Kidney tubule cell (primary cell): Measurements from ENCODE around the gene EVL.

Experiments
- DNase-seq: peaks from one replicate; pipeline ENCODE4 v3.0.0-alpha.2; 2018; ENCODE audit warnings: low spot score

EVL gene

GRCh38 chr14:100131181-100131580 lies 66.0 kb downstream of the EVL start:
- peak; percentile 5 for DNase-seq

- DNase-seq = no peak
These were observed 67.1 kb downstream of the EVL start for GRCh38 chr14:100132161-100132902.

DNA sequence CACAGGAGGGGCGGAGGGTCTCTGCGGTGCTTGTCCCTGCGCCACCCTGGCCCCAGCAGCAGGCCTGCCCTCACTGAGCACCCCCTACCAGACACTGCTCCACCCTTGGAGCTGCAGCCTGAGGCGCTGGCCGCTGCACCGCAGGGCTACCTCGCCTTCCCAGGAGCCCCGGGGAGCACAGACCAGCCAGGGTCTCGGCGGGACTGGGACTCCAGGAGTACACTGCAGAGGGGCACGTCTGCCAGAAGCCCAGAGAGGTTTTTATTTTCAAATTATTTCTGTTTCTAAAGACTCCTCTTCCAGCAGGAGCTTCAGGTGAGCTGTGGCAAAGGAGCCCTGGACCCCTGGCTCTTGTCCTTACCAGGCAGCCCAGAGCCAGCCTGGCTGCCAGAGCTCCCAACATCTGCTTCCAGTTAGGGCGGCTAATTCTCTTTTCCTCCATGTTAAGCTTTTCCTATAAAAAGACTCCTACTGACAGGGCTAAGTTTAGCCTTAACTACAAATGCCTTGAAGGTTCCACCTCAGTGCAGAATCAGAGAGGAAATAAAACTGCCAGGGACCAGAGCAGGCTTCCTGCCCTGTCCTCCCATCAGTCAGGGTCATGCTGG lies 67.8 kb downstream of the EVL start:
- DNase-seq = no peak

DNA sequence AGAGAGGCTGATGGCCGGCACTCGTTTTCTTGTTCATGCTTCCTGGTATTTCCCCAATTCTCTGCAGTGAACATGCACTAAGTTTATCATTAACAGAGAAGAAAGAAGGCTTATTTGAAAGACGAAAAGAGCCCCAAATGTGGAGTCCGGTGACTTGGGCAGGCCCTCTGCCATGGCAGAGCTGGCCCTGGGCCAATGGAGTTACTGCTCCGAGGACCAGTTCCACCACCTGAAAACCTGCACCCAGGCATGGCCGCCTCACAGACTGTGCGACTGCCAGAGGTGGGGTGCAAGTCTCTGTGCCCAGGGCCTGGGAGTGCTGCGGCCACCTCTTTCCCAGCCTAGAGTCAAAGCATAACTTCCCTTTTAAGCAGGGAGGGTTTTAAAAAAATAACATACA lies 69.4 kb downstream of the EVL start:
- peak; percentile 43 for DNase-seq

DNA sequence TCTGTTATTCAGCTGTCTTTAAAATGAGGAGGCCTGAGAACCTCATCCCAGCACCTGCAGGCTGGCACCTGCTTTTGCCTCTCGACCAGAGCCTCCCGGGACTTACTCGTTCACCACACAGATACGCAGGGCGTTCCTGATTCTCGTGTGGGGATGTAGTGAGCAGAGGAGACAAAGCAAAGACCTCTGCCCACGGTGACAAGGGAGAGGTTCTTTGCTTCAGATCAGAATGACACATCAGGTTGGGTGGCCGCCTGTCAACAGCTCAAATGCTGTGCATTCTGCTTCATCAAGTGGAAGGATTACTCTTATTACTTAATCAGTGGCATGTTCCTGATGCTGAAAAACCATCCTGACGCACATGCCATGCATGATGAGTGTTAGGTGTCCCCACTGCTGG lies 69.9 kb downstream of the EVL start:
- DNase-seq = no peak

DNA sequence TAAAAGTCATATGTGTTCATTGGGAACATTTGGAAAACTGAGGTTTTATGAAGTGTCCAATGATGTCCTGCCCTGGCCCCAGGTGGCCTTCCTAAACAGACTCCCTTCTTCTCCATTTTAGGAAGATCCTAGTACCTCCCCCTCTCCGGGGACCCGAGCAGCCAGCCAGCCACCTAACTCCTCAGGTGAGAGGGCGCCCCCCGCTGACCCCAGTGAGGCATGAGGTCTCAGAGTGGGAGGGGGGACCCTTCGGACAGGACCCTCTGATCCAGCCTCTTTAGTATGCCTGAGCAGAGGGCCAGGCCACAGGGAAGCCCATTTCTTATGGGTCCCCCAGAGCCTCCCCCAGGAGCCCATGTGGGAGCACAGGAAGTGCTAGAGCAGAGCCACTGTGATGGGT lies 70.6 kb downstream of the EVL start:
- no peak for DNase-seq

GRCh38 chr14:100137173-100137572 lies 72.0 kb downstream of the EVL start:
- DNase-seq = no peak

DNA sequence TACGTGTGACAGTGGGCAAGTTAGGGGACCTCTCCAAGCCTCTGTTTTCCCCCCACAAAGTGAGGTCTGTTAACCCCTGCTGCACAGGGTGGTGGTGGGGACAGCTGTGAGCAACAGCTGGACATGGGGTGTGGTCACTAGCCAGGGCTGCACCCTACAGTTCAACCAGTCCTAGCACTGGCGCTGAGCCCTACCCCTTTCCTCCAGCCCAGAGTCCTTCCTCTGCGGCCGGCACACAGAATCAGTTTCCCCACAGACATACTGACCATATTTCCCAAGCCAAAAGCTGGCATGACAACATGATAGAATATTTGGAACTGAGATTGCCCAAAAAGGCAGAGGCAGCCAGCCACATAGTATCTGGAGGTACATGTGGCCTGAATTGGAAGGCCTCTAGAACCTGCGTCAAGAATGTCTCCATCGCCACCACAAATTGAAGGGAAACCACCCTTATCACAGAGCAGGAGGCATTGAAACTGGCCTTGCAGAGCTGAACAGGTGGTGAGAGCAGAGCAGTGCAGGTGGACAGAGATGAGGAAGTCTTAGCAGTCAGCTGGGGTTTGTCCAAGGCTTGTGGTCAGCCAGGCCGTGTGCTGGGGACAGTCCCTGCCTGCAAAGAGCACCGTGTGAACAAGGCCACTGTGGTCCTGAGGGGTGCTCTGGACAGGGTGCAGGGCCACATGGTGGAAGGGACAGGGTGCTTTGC lies 73.0 kb downstream of the EVL start:
- peak; percentile 58 for DNase-seq

- no peak for DNase-seq
These were observed 73.7 kb downstream of the EVL start for GRCh38 chr14:100138955-100139354.

- peak; percentile 30 for DNase-seq
These were observed 75.3 kb downstream of the EVL start for GRCh38 chr14:100140452-100141078.

DNA sequence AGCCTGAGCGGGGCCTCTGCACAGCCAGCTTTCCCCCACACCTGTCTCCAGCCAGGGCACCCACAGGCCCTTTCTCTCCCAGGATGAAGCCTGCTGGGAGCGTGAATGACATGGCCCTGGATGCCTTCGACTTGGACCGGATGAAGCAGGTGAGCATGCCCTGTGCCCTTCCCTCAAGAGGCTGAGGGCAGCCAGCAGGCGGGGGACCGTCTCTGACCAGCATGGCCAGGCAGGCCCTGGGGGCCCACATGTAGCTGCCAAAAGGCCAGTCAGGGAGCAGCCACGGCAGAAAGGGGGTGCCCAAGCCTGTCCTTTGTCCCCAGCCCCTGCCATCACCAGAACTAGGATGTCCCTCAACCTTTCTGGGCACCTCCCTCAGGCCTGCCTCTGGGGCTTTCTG lies 75.9 kb downstream of the EVL start:
- DNase-seq = no peak

DNA sequence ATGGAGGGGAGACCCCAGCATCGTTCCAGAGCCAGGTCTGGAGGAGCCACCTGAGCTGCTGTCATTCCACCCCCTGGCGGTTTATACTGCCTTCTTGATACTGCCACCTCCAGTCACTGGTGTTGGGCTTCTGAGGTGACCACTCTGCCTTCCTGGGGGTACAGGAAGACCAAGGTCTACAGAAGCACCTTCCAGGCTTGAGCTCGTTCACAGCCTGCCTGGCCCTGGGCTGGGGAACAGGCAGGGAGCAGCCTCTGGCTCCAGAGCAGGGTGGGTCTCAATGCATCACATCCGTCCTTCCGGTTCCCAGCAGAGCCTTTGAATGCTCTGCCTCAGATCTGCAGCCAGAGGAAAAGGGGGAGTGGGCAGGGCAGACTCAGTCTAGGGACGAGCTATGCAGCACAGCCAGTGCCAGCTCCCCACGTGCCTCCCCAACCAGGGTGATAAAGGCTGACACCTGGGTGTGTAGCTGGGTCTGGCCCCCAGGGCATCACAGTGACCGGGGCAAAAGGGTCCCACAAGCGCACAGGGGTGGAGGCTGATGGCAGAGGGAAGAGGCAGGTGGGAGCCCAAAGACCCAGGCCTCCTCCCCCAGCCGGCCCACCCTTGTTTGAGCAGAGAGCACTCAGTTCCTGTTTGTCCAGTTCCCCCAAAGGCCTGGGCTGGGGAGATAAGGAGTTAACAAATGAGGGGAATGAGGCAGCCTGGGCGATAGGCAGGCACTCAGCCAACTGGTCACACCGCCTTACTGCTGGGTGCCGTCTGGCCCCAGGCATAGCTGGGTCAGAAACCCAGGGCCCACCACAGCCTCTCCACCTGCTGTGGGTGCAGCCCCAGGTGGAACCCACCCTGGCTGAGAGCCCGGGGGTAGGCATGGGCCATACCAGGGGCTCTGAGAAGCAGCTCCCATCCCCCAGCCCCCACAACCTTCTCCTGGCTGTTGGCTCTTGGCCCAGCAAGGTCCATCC lies 77.1 kb downstream of the EVL start:
- DNase-seq = no peak

GRCh38 chr14:100143523-100143922 lies 78.3 kb downstream of the EVL start:
- DNase-seq = no peak

GRCh38 chr14:100143934-100144333 lies 78.7 kb downstream of the EVL start:
- DNase-seq = no peak

- no peak for DNase-seq
These were observed 79.4 kb downstream of the EVL start for GRCh38 chr14:100144645-100144995.

DNA sequence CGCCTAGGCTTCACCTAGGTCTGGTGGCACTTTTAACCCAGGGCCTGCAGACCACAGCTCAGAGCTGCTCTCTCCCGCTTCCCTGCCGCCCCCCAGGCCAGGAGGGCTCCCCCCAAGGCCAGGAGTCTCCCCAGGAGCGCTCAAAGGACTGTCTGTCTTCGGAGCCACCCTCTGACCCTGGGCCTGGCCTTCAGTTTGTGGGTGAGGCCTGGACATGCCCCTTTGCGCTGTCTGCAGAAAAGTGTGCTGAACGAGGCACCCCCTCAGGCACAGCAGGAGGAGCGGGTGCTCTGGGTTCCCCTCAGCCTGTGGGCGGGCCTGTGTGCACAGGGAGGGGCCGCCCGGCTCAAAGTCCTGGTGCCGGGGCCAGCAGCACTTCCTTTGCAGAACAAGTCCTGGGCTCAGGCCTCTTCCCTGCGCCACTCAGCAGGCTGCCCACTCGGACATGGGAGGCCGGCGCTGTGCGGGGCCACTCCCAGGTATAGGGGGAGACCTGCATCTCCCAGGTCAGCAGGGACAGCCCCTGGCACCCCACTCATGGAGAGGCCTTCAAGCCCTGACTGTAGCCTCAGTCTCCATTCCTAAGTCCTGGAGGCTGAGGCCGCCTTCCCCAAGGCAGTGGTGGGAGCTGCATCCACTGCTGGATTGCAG lies 79.9 kb downstream of the EVL start:
- DNase-seq = no peak

DNA sequence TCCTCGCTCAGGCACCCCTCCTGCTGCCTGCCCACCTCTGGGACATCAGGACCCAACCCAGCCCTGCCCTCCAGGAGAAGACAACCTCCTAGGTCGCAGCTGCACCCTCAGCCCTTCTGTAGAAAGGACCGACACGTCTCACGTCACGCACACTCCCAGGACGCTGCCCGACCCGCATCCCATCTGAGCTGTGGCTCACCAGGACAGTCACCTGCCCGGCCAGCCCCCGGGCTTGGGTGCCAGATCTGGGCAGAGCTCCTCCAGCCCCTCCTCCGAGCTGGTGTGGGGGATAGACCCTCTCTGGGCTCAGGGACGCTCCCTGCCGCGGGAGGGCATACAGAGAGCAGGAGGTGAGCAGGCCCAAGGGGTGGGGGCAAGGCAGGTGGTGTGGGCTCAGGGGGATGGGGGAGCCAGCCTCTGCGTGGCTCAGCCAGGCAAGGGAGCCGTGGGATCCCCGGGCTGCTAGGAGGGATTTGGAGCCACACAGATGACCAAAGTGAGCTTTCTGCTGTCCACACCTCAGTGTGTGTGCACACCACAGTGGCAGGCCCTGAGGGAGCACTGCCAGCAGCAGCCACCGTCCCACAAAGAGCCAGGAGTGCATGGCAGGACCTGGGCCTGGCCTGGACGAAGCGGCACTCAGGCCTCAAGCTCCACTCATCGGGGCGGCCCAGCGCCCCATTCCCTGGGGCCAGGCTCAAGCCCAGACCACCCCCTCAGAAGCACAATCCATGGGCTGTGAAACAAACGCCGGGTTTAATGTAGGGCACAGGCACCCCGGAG lies 80.7 kb downstream of the EVL start:
- DNase-seq = no peak

- no peak for DNase-seq
These were observed 81.4 kb downstream of the EVL start for GRCh38 chr14:100146531-100147091.

- DNase-seq = no peak
These were observed 82.0 kb downstream of the EVL start for GRCh38 chr14:100147181-100147631.
